Right ventricle myocardium inferior (tissue), 1 donor: ENCODE measurements around the gene MS4A4A. TPM values are rescaled to one million over a fixed set of nuclear protein-coding genes. Genes with fewer than 3 reads are reported as not detected.
"Not testable (repeated sequence)": the region's sequence is repeated elsewhere in the genome, so short reads cannot be mapped to it uniquely, and the experiment has no call there.

Source experiments
- ATAC-seq: fragments of 200-7000 bp; cut with Tn5 transposase; one replicate; pipeline ENCODE4 v1.9.1; 2020; ENCODE audit warnings: mild to moderate bottlenecking, moderate library complexity
- DNase-seq: peaks from one replicate; pipeline ENCODE4 v3.0.0; 2021; ENCODE audit errors: missing footprints
- intact Hi-C: fragments of 100-400 bp; cut with DNase I; formaldehyde crosslinking; loops from one replicate; pipeline ENCODE4 v1.11.0; 2022
- total RNA-seq: library from RNA; stranded (reverse); fragmentation: NEBNext Ultra II Directional; extraction: Animal tissue kit (Norgen Biotek cat#: 25700); gene quantifications from one replicate; pipeline ENCODE4 v1.2.1, GENCODE V29; 2021
- donor health status: DM: no; HTN: yes; CAD: no; lungs with severe emphysema.

The MS4A4A gene
- total RNA-seq, 1 donor from 2014 or later = 23.8 TPM

- no peak for DNase-seq
- intact Hi-C loops = no loop called here
- ATAC-seq = no peak
Observed at GRCh38 chr11:60288531-60288930, 8.1 kb downstream of the MS4A4A start.

GRCh38 chr11:60292145-60292544 is 11.7 kb downstream of the MS4A4A start:
- ATAC-seq (no peak), DNase-seq (no peak)
- intact Hi-C loops = no loop called here

- DNase-seq (no peak), ATAC-seq (no peak)
- intact Hi-C loops = no loop called here
Observed at GRCh38 chr11:60301178-60301577, 20.7 kb downstream of the MS4A4A start.

- intact Hi-C loops, DNase-seq, ATAC-seq: not testable (repeated sequence)
Observed at GRCh38 chr11:60301884-60302283, 21.4 kb downstream of the MS4A4A start.

- no peak for DNase-seq
- intact Hi-C loops = no loop called here
- no peak for ATAC-seq
Observed at GRCh38 chr11:60303661-60304060, 23.2 kb downstream of the MS4A4A start.

GRCh38 chr11:60305906-60306619 is 25.6 kb downstream of the MS4A4A start:
- DNase-seq (no peak), ATAC-seq (no peak)
- intact Hi-C loops = no loop called here

DNA sequence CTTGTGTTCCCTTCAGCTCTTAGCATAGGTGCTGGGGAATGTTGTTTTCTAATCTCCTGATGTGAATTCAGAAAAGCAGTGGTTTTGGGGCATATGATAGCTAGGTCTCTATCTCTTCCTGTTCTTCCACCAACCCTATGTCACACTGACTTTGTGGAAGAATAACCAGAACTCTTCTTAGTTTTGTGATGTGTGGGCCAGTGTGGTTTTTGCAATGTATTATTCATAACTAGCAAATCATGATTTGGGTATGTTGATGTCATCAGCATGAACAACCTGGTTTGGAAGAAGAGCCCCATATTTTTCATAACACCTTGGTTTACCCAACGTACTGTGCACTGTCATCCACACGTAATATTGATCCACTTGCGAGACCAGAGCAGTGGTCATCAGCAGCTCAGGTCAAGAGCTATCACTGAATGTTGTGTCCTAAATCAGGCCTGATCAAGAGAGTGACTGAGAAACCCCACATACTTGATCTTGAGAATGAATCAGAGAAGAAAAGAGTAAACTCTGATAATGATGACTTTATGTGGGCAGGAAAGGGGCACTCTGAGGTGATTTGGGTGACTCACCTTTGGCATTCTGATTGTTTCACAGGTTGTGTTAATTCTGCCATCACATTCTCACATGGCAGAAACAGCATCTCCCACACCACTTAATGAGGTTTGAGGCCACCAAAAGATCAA is 27.2 kb downstream of the MS4A4A start:
- intact Hi-C loops = no loop called here
- ATAC-seq (no peak), DNase-seq (no peak)

GRCh38 chr11:60310407-60310998 is 30.0 kb downstream of the MS4A4A start:
- no peak for DNase-seq
- intact Hi-C loops = no loop called here
- ATAC-seq = peak; percentile 70

DNA sequence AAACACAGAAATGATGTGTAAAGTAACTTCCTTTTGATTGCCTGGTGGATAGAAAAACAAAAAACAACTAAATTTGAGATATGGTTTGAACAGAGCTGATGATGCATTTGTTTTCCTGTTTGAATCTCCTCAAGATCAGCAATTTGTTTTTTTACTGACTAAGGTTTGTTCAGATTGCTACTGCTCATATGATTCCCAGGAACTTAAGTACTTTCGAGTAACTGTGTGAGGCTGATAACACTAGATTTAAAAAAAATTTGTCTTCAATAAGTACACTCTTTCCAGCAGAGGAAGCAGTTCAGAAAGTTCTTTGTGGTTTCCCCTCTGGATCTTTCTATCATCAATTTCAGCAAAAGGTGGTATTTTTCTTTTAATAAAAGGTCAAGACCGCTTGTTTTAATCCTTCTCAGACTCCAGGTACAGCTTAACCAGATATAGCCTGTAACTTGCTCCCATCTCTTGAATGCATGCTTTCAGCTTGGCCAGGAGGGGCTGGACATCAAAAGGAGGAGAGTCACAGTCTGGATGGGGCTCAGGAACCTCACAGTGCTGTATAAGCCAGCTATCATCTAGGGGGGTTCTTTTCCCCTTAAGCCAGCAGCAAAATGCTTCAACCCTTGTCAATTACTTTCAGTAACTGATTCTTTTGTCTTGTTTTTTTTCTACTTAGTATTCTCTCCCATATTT is 34.3 kb downstream of the MS4A4A start:
- ATAC-seq (peak; percentile 37), DNase-seq (no peak)
- intact Hi-C loops = no loop called here

GRCh38 chr11:60315871-60316270 is 35.4 kb downstream of the MS4A4A start:
- no peak for DNase-seq
- ATAC-seq = no peak
- intact Hi-C loops = no loop called here

DNA sequence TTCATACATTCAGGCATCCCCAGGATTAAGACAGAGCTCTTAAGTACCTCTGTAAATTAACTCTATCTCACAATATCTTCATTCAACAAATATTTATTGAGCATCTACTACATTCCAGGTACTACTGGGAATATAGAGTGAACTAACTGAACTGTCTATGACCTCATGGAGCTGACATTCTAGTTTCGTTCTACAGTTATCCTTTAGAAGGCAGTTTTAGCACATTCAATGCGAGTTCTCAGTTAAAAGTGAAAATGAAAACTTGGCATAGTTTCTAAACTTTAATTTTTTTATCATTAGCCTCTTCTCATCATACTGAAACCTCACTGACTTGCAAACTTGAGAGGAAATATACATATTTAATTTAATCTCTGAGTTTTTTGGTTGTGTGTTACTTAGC is 35.9 kb downstream of the MS4A4A start:
- DNase-seq (no peak), ATAC-seq (no peak)
- intact Hi-C loops = no loop called here

- intact Hi-C loops = no loop called here
- no peak for ATAC-seq
- DNase-seq = no peak
Observed at GRCh38 chr11:60318726-60319125, 38.3 kb downstream of the MS4A4A start.

GRCh38 chr11:60321051-60321450 is 40.6 kb downstream of the MS4A4A start:
- intact Hi-C loops = no loop called here
- DNase-seq = no peak
- no peak for ATAC-seq

GRCh38 chr11:60326955-60327354 is 46.5 kb downstream of the MS4A4A start, which contains the start of gene MS4A6E:
Gene MS4A6E (plus strand): TSS chr11:60327255. CDS start chr11:60334896, 7,641 bp downstream.
- intact Hi-C loops = no loop called here
- DNase-seq (no peak), ATAC-seq (no peak)

DNA sequence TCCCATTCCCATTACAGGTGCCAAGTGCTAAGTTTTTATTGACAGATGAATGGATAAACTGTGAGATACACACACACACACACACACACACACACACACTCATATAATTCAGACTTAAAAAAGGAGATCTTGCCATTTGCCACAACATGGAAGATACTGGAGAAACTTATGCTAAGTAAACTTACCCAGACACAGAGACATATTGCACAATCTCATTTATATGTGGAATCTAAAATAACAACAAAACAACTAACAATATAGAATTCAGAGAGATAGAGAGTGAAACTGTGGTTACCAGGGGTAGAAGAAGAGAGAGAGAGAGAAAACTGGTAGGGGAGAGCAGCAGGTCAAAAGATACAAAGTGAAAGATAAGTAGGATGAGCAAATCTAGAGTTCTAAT is 48.0 kb downstream of the MS4A4A start:
- ATAC-seq = no peak
- intact Hi-C loops = no loop called here
- no peak for DNase-seq

GRCh38 chr11:60332846-60333245 is 52.4 kb downstream of the MS4A4A start:
- no peak for DNase-seq
- ATAC-seq = peak; percentile 48

DNA sequence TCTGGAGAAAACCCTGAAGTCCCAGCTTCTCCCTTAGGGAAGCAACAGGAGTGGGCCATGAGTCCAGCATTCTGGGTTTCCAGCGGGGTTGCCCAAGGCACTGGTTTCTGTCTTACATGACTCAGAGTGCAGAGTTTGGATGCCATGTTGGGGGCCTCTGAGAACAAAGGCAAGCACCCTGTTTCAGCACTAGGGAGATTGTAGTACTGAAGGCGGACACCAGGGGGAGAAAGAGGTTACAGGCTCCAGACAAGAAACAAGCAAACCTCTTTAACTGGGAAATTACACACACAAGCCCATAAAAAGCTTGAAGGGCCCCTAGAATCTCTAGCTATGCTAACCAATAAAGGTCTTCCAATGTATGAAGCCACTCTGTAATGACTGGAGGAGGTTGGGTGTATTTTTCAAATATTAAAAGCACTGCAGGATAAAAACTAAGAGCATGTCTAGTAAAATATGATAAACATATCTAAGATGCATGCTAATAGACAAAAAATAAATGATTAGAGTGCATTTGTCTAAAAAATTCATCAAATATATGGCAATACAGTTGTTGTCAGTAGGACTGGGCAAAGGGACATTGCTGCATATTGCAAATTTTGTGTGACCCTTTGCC is 53.6 kb downstream of the MS4A4A start:
- intact Hi-C loops = no loop called here
- ATAC-seq (no peak), DNase-seq (no peak)

More at GRCh38 chr11:60332846-60333245, 52.4 kb downstream of the MS4A4A start:
- intact Hi-C loops = no loop called here

GRCh38 chr11:60336767-60337391 is 56.4 kb downstream of the MS4A4A start:
- ATAC-seq = no peak
- DNase-seq = no peak
- intact Hi-C loops = no loop called here

DNA sequence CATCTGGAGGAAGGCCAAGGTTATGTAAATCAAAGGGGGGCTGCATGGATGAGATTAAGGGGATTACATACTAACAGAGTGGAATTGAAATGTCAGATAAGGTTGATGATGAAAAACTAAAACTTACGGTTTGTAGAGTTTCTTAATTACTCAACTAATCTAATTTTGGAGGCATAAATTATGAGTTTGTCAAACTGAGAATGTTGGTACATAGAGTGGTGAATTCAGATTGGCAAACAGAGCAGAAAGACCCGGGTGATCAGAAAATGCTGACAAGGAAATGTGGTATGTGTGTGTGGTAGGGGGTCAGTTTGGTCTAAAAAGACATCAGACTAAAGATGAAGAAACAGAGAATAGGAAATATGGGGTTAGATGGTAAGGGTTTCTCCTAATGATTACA is 57.6 kb downstream of the MS4A4A start:
- DNase-seq (no peak), ATAC-seq (no peak)
- intact Hi-C loops = no loop called here
